ENCODE measurements around the gene CDH23.
"Not testable (repeated sequence)": the region's sequence is repeated elsewhere in the genome, so short reads cannot be mapped to it uniquely, and the experiment has no call there.

CDH23 gene

GRCh38 chr10:71597821-71598498 lies 201.2 kb downstream of the CDH23 start:
- H3K4me1 Mint-ChIP-seq = peaks cover 5% of the 10 kb centered on the region
- no peaks in the 10 kb centered on the region for H3K9me3 Mint-ChIP-seq
- no peak overlapping the region for H3K4me3 Mint-ChIP-seq
- no peaks in the 10 kb centered on the region for H3K36me3 Mint-ChIP-seq
- peak; percentile 99 for ATAC-seq (ENCODE audit: low read depth)
- H3K27ac Mint-ChIP-seq = no peak overlapping the region
- peak; percentile 25 to 35 for DNase-seq (ENCODE audit: low spot score in 2 of 2)
- no peaks in the 10 kb centered on the region for H3K27me3 Mint-ChIP-seq

GRCh38 chr10:71598621-71599055 lies 201.9 kb downstream of the CDH23 start:
- no peaks in the 10 kb centered on the region for H3K36me3 Mint-ChIP-seq

GRCh38 chr10:71599518-71599917 lies 202.8 kb downstream of the CDH23 start:
- H3K36me3 Mint-ChIP-seq = no peaks in the 10 kb centered on the region
- no peak overlapping the region for H3K27ac Mint-ChIP-seq
- no peaks in the 10 kb centered on the region for H3K9me3 Mint-ChIP-seq
- peaks cover 5% of the 10 kb centered on the region for H3K4me1 Mint-ChIP-seq
- no peak overlapping the region for H3K4me3 Mint-ChIP-seq
- no peaks in the 10 kb centered on the region for H3K27me3 Mint-ChIP-seq
- ATAC-seq (ENCODE audit: low read depth) (no peak), DNase-seq (ENCODE audit: low spot score in 2 of 2) (no peak)

More at GRCh38 chr10:71598621-71599055, 201.9 kb downstream of the CDH23 start:
- Mint-ChIP-seq H3K9me3 (no peaks in the 10 kb centered on the region), H3K4me1 (peaks cover 5% of the 10 kb centered on the region), H3K27me3 (no peaks in the 10 kb centered on the region), H3K4me3 (no peak overlapping the region), H3K27ac (no peak overlapping the region)
- ATAC-seq (ENCODE audit: low read depth) = no peak
- no peak for DNase-seq (ENCODE audit: low spot score in 2 of 2)

GRCh38 chr10:71600242-71600641 lies 203.5 kb downstream of the CDH23 start:
- ATAC-seq (ENCODE audit: low read depth); DNase-seq (ENCODE audit: low spot score in 2 of 2); H3K4me1 Mint-ChIP-seq; H3K27me3 Mint-ChIP-seq; H3K36me3 Mint-ChIP-seq; H3K9me3 Mint-ChIP-seq; H3K27ac Mint-ChIP-seq; H3K4me3 Mint-ChIP-seq: not testable (repeated sequence)

- Mint-ChIP-seq H3K36me3 (no peaks in the 10 kb centered on the region), H3K4me3 (no peak overlapping the region), H3K9me3 (no peaks in the 10 kb centered on the region), H3K27ac (no peak overlapping the region), H3K27me3 (no peaks in the 10 kb centered on the region), H3K4me1 (peaks cover 5% of the 10 kb centered on the region)
- no peak for DNase-seq (ENCODE audit: low spot score in 2 of 2)
- ATAC-seq (ENCODE audit: low read depth) = no peak
Observed at GRCh38 chr10:71600849-71601248, 204.1 kb downstream of the CDH23 start.

GRCh38 chr10:71601273-71601672 lies 204.6 kb downstream of the CDH23 start:
- H3K9me3 Mint-ChIP-seq = no peaks in the 10 kb centered on the region
- H3K4me1 Mint-ChIP-seq = peaks cover 5% of the 10 kb centered on the region
- no peak overlapping the region for H3K27ac Mint-ChIP-seq
- ATAC-seq (ENCODE audit: low read depth) (no peak), DNase-seq (ENCODE audit: low spot score in 2 of 2) (no peak)
- H3K36me3 Mint-ChIP-seq = no peaks in the 10 kb centered on the region
- H3K4me3 Mint-ChIP-seq = no peak overlapping the region
- H3K27me3 Mint-ChIP-seq = no peaks in the 10 kb centered on the region

- DNase-seq (ENCODE audit: low spot score in 2 of 2) (no peak), ATAC-seq (ENCODE audit: low read depth) (no peak)
- Mint-ChIP-seq H3K27ac (no peak overlapping the region), H3K9me3 (no peaks in the 10 kb centered on the region), H3K27me3 (peaks cover 1% of the 10 kb centered on the region), H3K4me1 (peaks cover 3% of the 10 kb centered on the region), H3K4me3 (no peak overlapping the region), H3K36me3 (no peaks in the 10 kb centered on the region)
Observed at GRCh38 chr10:71603150-71603549, 206.4 kb downstream of the CDH23 start.

- ATAC-seq (ENCODE audit: low read depth) (no peak), DNase-seq (ENCODE audit: low spot score in 2 of 2) (no peak)
- H3K36me3 Mint-ChIP-seq = no peaks in the 10 kb centered on the region
- H3K27ac Mint-ChIP-seq = no peak overlapping the region
- H3K27me3 Mint-ChIP-seq = peaks cover 1% of the 10 kb centered on the region
- no peak overlapping the region for H3K4me3 Mint-ChIP-seq
- H3K4me1 Mint-ChIP-seq = no peaks in the 10 kb centered on the region
- no peaks in the 10 kb centered on the region for H3K9me3 Mint-ChIP-seq
Observed at GRCh38 chr10:71603754-71604153, 207.0 kb downstream of the CDH23 start.

- DNase-seq (ENCODE audit: low spot score in 2 of 2) (no peak), ATAC-seq (ENCODE audit: low read depth) (no peak)
- Mint-ChIP-seq H3K4me3 (no peak overlapping the region), H3K27ac (no peak overlapping the region), H3K36me3 (no peaks in the 10 kb centered on the region), H3K27me3 (peaks cover 2% of the 10 kb centered on the region), H3K4me1 (peaks cover 4% of the 10 kb centered on the region), H3K9me3 (no peaks in the 10 kb centered on the region)
Observed at GRCh38 chr10:71604324-71605018, 207.8 kb downstream of the CDH23 start.

- peaks cover 7% of the 10 kb centered on the region for H3K4me1 Mint-ChIP-seq
Observed at GRCh38 chr10:71605263-71605962, 208.7 kb downstream of the CDH23 start.

GRCh38 chr10:71606257-71607081 lies 209.7 kb downstream of the CDH23 start:
- Mint-ChIP-seq H3K9me3 (no peaks in the 10 kb centered on the region), H3K4me1 (peaks cover 7% of the 10 kb centered on the region), H3K4me3 (no peak overlapping the region), H3K36me3 (no peaks in the 10 kb centered on the region), H3K27me3 (peaks cover 8% of the 10 kb centered on the region), H3K27ac (no peak overlapping the region)
- DNase-seq (ENCODE audit: low spot score in 2 of 2) (no peak), ATAC-seq (ENCODE audit: low read depth) (no peak)

More at GRCh38 chr10:71605263-71605962, 208.7 kb downstream of the CDH23 start:
- H3K4me3 Mint-ChIP-seq = no peak overlapping the region
- peaks cover 5% of the 10 kb centered on the region for H3K27me3 Mint-ChIP-seq
- H3K9me3 Mint-ChIP-seq = no peaks in the 10 kb centered on the region
- DNase-seq (ENCODE audit: low spot score in 2 of 2) (no peak), ATAC-seq (ENCODE audit: low read depth) (no peak)
- H3K36me3 Mint-ChIP-seq = no peaks in the 10 kb centered on the region
- no peak overlapping the region for H3K27ac Mint-ChIP-seq

- Mint-ChIP-seq H3K27ac (no peak overlapping the region), H3K4me1 (peaks cover 7% of the 10 kb centered on the region), H3K27me3 (peaks cover 10% of the 10 kb centered on the region), H3K9me3 (no peaks in the 10 kb centered on the region), H3K4me3 (no peak overlapping the region), H3K36me3 (no peaks in the 10 kb centered on the region)
- ATAC-seq (ENCODE audit: low read depth) (no peak), DNase-seq (ENCODE audit: low spot score in 2 of 2) (no peak)
Observed at GRCh38 chr10:71607082-71607443, 210.3 kb downstream of the CDH23 start.

- H3K27me3 Mint-ChIP-seq = peaks cover 12% of the 10 kb centered on the region
- H3K9me3 Mint-ChIP-seq = no peaks in the 10 kb centered on the region
- DNase-seq (ENCODE audit: low spot score in 2 of 2) (peak; percentile 57 to 61), ATAC-seq (ENCODE audit: low read depth) (peak; percentile 46)
- H3K27ac Mint-ChIP-seq = no peak overlapping the region
- H3K4me3 Mint-ChIP-seq = no peak overlapping the region
- no peaks in the 10 kb centered on the region for H3K36me3 Mint-ChIP-seq
- H3K4me1 Mint-ChIP-seq = peaks cover 7% of the 10 kb centered on the region
Observed at GRCh38 chr10:71608819-71609768, 212.4 kb downstream of the CDH23 start.
